ENCODE results near the gene B4GALT5.

Gene B4GALT5

GRCh38 chr20:49699200-49699992 lies 14.3 kb downstream of the B4GALT5 start:
- no peak for DNase-seq

DNA sequence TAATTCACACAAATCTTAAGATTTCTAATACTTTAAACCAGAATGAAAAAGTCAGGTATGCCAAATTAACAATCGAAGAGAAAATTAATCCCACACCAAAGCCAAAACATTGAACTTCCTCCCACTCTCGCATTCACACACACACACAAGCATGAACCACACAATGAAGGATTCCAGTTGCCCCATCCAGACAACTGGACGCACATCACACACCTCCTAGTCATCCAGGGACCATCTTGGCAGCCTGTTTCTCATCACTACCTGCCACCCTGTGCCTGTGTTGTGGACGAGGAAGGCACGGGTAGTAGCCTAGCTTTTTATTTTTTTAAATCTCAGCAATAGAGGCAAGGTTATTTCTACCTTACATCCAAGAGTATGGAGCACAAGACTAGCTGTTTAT lies 15.2 kb downstream of the B4GALT5 start:
- DNase-seq: no peak

GRCh38 chr20:49697071-49697470 lies 16.6 kb downstream of the B4GALT5 start:
- no peak for DNase-seq

- DNase-seq: no peak
Observed at GRCh38 chr20:49696594-49696993, 17.1 kb downstream of the B4GALT5 start.

GRCh38 chr20:49695830-49696229 lies 17.8 kb downstream of the B4GALT5 start:
- no peak for DNase-seq

- DNase-seq: no peak
Observed at GRCh38 chr20:49694450-49695071, 19.1 kb downstream of the B4GALT5 start.

DNA sequence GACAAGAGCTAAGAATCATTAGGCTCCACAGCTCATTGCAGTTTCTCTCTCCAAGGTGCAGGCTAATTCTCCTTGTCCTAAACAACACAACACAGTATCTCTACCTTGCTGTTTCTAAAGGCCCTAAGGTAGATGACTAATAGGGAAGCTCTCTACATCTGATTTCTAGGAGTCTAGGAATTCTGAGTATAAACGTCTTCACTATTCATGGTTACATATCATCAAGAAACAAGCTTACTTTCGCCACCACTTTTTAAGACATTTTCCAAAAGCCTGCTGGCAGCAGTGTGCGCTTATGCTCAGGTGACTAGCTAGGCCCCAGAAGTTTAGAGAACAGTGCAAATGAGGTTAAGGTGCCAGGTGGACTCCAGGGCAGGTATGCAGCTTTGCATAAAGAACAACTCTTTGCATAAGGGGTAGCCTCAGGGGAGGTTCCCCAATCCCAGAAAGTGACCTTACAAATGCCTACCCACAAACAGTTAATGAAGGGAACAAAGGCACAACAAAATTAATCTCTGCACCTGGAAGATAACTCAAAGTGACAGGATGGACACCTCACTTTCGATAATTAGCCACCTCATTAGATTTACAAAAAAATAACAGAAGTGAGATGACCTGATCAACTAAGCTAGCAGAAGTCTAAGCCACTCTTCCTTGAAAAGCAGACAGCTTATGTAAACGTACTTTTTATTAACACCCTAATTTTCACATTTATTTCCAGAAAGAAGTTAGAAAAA lies 20.1 kb downstream of the B4GALT5 start:
- no peak for DNase-seq

- no peak for DNase-seq
Observed at GRCh38 chr20:49692941-49693340, 20.7 kb downstream of the B4GALT5 start.

DNA sequence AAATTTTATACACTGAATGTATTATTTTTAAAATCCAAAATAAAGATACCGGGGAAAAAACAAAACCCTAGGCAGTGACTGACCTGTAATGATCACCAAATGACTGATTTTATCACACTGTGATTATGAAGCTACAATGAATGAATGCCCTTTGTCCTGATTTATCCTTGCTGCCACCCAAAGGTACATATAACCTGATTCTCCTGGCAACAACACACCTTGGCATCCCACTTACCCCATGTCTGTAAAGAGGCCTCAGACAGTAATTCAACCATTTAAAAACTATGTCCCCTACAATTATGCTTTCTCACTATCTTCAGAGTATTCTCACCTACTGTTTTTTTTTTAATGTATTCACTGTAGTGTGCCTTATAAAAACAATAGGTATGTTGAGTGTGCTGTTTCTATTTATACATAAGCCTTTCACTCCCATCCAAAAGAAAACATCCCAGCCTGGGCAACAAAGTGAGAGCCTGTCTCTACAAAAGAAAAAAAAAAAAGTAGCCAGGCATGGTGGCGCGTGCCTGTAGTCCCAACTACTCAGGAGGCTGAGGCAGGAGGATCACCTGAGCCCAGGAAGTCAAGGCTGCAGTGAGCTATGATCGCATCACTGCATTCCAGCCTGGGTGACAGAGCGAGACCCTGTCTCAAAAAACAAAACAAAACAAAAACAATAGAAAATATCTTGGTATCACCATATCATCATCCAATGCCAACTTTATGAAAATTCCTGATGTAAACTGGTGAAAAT lies 21.7 kb downstream of the B4GALT5 start:
- no peak for DNase-seq

DNA sequence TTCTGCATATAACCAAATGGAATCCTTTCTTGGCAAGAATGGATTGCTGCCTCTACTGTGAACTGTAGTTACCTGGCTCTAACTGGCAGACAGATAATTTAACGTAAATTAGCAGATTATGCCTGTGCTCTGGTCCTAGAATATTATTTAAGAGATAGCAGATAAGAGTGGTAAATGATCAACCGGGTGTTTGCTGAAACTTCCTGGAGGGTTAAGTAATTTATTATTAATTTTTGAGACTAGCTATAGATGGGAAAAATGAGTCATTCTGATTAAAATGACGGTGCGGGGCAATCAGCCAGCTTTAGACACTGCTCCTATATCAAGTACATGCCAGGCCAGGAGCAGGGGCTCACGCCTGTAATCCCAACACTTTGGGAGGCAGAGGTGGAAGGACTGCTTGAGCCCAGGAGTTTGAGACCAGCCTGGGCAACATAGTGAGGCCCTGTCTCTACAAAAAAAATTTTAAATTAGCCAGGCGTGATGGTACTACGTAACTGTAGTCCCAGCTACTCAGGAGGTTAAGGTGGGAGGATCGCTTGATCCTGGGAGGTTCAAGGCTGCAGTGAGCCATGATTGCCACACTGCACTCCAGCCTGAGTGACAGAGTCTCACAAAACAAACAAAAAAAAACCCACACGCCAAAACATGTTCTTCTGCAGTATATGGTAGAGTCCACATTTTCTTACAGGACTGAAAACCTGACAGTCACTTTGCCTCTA lies 22.6 kb downstream of the B4GALT5 start:
- DNase-seq: no peak

DNA sequence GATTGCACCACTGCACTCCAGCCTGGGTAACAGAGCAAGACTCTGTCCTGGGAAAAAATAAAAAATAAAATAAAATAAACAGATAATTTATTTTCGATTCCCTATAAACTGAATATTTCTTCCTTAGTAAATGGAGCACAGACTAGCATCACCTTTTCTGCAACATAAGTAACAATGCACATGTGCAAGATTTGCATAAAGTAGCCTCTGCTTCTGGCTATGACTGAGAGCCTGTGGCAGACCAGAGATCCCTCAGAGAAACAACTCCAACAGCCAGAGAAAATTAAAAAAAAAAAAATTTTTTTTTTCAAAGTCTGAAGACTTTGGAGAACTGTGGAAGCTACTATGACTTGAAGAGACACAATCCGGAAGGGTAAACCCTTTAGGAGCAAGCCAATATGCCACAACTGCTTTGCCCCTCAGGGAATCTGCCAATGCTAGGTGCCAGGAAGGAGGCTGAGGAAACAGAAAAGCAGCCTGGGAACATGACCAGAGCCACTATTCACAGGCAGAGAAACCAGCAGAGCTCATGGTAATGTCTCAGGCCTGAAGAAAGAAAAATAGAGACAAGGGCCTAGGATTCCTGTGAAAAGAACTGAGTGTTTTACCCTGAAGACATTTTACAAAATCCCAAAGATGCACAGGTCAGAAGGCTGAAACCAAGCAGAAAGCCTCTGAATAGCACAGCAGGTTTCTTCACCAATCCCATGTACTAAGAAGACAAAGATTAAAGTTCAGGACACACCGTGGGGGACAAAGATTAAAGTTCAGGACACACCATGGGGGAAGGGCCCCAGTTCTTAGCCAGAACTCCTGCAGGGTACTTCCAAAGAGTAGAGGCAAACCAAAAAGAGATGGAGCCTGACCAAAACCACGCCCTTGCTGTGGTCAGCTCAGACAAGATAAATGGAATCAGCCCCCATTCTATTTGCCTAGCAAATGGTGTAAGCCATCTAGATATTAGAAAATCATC lies 25.8 kb downstream of the B4GALT5 start:
- no peak for DNase-seq

- no peak for DNase-seq
Observed at GRCh38 chr20:49685809-49686208, 27.9 kb downstream of the B4GALT5 start.

DNA sequence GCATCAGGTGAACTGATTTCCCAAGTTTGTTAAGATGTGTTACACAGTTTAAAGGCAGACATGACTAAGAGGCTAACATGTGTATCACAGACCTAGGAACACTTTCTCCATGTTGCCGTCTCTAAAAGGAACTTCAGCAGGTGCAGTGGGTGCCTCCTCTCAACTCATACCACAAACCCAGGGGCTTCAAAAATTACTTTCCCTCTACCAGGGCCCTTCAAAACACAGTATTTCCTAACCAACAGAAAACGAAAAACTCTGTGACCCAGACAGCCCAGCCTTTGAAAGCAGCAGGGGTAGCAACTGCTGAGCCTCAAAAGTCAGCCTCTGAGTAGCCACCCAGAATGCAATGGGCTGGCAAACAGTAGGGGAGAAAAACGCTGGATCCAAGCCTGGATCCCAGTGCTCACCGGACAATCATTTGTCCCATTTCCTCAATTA lies 28.5 kb downstream of the B4GALT5 start:
- no peak for DNase-seq

- DNase-seq: no peak
Observed at GRCh38 chr20:49684335-49684997, 29.2 kb downstream of the B4GALT5 start.

DNA sequence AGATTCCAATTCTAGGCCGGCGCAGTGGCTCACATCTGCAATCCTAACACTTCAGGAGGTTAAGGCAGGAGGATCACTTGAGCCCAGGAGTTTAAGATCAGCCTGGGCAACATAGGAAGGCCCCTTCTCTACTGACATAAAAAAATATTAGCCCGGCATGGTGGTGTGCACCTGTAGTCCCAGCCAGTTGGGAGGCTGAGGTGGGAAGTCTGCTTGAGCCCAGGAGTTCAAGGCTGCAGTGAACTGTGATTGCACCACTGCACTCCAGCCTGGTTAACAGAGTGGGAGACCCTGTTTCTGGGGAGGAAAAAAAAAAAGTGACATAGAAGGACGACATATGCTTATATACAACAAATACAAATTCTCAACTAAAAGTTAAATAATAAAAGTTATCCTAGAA lies 30.9 kb downstream of the B4GALT5 start:
- no peak for DNase-seq

DNA sequence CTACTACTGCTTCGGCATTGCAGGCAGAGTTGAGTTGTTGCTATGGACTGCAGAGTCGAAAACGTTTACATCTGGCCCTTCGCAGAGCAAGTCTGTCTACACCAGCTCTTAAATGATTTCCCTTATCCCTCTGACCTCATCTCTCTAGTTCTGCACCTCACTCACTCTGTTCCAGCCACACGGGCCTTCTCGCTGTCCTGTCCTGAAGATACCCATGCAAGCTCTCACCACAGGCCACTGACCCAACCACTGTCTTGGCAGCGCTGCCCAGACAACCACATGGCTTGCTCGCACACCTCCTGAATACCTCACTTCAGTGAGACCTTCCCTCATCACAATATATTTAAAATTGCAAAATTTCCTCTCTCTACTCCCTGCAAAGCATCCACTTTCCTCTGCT lies 31.4 kb downstream of the B4GALT5 start:
- DNase-seq: no peak

GRCh38 chr20:49681850-49682216 lies 31.8 kb downstream of the B4GALT5 start:
- DNase-seq: no peak

GRCh38 chr20:49680484-49680883 lies 33.2 kb downstream of the B4GALT5 start:
- DNase-seq: no peak

DNA sequence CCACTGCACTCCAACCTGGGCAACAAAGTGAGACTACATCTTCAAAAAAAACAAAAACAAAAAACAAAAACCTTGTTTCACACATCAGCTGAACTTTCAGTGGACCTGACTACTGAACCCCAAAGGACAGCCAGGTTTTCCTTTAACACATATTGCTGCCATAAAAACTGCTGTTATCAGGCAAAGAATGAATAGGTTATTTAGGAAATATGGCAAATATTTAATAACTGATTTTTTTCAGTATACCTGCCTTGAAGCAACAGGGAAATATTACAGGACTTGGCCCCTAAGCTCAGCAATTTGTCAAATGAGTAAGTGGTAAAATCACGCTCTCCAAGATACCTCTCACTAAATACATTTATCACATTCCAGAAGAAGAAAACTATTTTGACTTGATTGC lies 34.0 kb downstream of the B4GALT5 start:
- no peak for DNase-seq
